HG02678 (cell line): ENCODE measurements around the gene TOMM5.

ENCODE experiments used
- ATAC-seq: cut with Tn5 transposase; IDR thresholded peaks from one replicate; pipeline ENCODE4 v1.9.1; 2021; ENCODE audit warnings: mild to moderate bottlenecking, moderate library complexity; ENCODE audit not compliant: unreplicated experiment

Gene TOMM5

GRCh38 chr9:37592108-37592951 lies at the start of gene TOMM5:
TSS of gene TOMM5 (minus strand) at chr9:37592597. CDS start at chr9:37592532, 65 bp downstream.
- ATAC-seq = peak; percentile 91

- ATAC-seq = no peak
These were observed 48.9 kb upstream of the TOMM5 start for GRCh38 chr9:37641331-37641730.

- ATAC-seq = no peak
These were observed 47.8 kb upstream of the TOMM5 start for GRCh38 chr9:37640246-37640645.

GRCh38 chr9:37639841-37640240 lies 47.4 kb upstream of the TOMM5 start:
- no peak for ATAC-seq

- no peak for ATAC-seq
These were observed 46.8 kb upstream of the TOMM5 start for GRCh38 chr9:37639109-37639762.

GRCh38 chr9:37636511-37637448 lies 44.4 kb upstream of the TOMM5 start:
- ATAC-seq = no peak

- no peak for ATAC-seq
These were observed 43.4 kb upstream of the TOMM5 start for GRCh38 chr9:37635808-37636207.

- no peak for ATAC-seq
These were observed 40.1 kb upstream of the TOMM5 start for GRCh38 chr9:37632479-37632878.

GRCh38 chr9:37626708-37627292 lies 34.4 kb upstream of the TOMM5 start:
- ATAC-seq = no peak

- ATAC-seq = no peak
These were observed 33.4 kb upstream of the TOMM5 start for GRCh38 chr9:37625758-37626147.

GRCh38 chr9:37625036-37625757 lies 32.8 kb upstream of the TOMM5 start:
- ATAC-seq = no peak

- ATAC-seq = no peak
These were observed 31.7 kb upstream of the TOMM5 start for GRCh38 chr9:37624073-37624472.

- ATAC-seq = no peak
These were observed 30.9 kb upstream of the TOMM5 start for GRCh38 chr9:37623267-37623666.

GRCh38 chr9:37622462-37622861 lies 30.1 kb upstream of the TOMM5 start:
- ATAC-seq = no peak

- no peak for ATAC-seq
These were observed 29.1 kb upstream of the TOMM5 start for GRCh38 chr9:37621273-37622121.

GRCh38 chr9:37620396-37620795 lies 28.0 kb upstream of the TOMM5 start:
- no peak for ATAC-seq

- ATAC-seq = no peak
These were observed 27.4 kb upstream of the TOMM5 start for GRCh38 chr9:37619806-37620205.

GRCh38 chr9:37618817-37619216 lies 26.4 kb upstream of the TOMM5 start:
- no peak for ATAC-seq

- no peak for ATAC-seq
These were observed 25.4 kb upstream of the TOMM5 start for GRCh38 chr9:37617832-37618231.
